ENCODE measurements around the gene HLA-DMA. TPM values are rescaled to one million over a fixed set of nuclear protein-coding genes. Genes with fewer than 3 reads are reported as not detected.

HLA-DMA gene
- total and polyA plus RNA-seq, 12 donors = 8.5 to 269 (median 123) TPM

DNA sequence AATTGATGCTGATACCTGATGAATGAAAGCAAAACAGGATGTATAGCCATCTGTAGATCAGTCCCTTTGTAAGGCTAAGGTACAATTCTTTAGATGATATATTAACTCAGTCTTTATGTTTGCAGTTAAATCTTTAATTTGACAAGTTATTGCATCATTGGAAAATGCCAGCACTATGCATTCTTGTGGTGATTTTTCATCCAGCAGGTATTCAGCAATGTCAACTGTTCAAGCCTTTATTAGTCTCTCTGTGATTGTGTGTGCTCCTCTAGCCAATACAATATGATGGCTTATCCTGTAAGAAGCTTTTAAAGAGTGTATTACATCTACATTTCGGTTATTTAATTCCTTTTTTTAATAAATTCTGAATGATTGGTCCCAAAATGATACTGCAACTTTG lies 46.4 kb downstream of the HLA-DMA start:
- Histone ChIP-seq H3K9me3 (replicated peaks in 1 of 3) (no peaks in the 10 kb centered on the region), H3K27me3 (no peaks in the 10 kb centered on the region), H3K4me3 (no peak overlapping the region), H3K27ac (no peak overlapping the region), H3K4me1 (replicated peaks in 1 of 2) (peaks cover 0 to 2% of the 10 kb centered on the region in 2 donors), H3K36me3 (replicated peaks in 1 of 2) (no peaks in the 10 kb centered on the region)
- WGBS, 4 donors = 76 to 87% (median 83%) methylated on average over 1 of the region's 1 CpG
- no peak for DNase-seq
- no peak for TF ChIP-seq POLR2A (IDR thresholded peaks at IDR 0.05)
- TF ChIP-seq, protein P1, sequence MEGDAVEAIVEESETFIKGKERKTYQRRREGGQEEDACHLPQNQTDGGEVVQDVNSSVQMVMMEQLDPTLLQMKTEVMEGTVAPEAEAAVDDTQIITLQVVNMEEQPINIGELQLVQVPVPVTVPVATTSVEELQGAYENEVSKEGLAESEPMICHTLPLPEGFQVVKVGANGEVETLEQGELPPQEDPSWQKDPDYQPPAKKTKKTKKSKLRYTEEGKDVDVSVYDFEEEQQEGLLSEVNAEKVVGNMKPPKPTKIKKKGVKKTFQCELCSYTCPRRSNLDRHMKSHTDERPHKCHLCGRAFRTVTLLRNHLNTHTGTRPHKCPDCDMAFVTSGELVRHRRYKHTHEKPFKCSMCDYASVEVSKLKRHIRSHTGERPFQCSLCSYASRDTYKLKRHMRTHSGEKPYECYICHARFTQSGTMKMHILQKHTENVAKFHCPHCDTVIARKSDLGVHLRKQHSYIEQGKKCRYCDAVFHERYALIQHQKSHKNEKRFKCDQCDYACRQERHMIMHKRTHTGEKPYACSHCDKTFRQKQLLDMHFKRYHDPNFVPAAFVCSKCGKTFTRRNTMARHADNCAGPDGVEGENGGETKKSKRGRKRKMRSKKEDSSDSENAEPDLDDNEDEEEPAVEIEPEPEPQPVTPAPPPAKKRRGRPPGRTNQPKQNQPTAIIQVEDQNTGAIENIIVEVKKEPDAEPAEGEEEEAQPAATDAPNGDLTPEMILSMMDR (IDR thresholded peaks at IDR 0.05) = no peak
- intact Hi-C loops (cut with DNase I) = no loop called here

DNA sequence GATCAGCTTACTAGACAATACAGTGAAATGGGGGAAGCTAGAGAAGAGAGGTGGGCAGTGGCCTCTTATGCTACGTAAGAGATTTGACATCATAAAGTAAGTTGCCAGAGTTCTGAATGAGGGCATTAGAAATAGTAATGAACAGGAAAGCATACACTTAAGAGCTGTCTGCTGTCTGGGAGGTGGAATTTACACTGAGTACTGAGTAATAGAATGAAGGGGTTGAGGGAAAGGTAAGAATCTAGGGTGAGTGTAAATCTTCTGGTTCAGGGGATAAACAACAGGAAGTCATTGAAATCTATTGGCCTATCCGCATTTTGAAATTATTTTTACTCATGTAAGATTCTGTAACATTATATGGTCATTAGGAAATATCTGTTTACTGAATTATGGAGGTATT lies 47.8 kb downstream of the HLA-DMA start:
- WGBS, 4 donors = 66 to 81% (median 71%) methylated on average over 2 of the region's 2 CpGs
- H3K27ac ChIP-seq = no peak overlapping the region
- no peaks in the 10 kb centered on the region for H3K9me3 ChIP-seq (replicated peaks in 1 of 3)
- no peaks in the 10 kb centered on the region for H3K36me3 ChIP-seq (replicated peaks in 1 of 2)
- peaks cover 0 to 2% of the 10 kb centered on the region in 2 donors for H3K4me1 ChIP-seq (replicated peaks in 1 of 2)
- TF ChIP-seq POLR2A (IDR thresholded peaks at IDR 0.05) = no peak
- TF ChIP-seq, protein P1 (IDR thresholded peaks at IDR 0.05) = no peak
- H3K27me3 ChIP-seq = no peaks in the 10 kb centered on the region
- DNase-seq = no peak
- no peak overlapping the region for H3K4me3 ChIP-seq
- intact Hi-C loops (cut with DNase I) = no loop called here

DNA sequence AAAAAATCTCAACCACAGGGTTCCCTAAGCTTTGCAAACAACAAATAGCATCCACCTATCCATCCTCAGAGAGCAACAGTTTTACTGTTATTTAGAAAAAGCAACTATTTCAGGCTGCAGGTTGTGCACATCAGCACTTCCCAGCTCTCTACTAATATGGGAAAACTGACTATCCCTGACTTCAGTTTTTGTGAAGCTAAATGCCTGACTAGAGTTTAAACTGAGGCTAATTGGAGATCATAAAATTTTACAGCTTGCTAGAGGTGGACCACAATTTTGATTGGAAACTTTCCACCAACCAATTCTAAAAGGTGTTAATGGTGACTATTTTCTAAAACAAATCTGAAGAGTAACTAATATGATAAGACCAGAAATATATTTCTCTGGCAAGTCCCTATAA lies 48.9 kb downstream of the HLA-DMA start:
- H3K36me3 ChIP-seq (replicated peaks in 1 of 2) = no peaks in the 10 kb centered on the region
- H3K27ac ChIP-seq = no peak overlapping the region
- intact Hi-C loops (cut with DNase I) = no loop called here
- H3K9me3 ChIP-seq (replicated peaks in 1 of 3) = no peaks in the 10 kb centered on the region
- no peak overlapping the region for H3K4me3 ChIP-seq
- peaks cover 0 to 2% of the 10 kb centered on the region in 2 donors for H3K4me1 ChIP-seq (replicated peaks in 1 of 2)
- no peak for DNase-seq
- no peaks in the 10 kb centered on the region for H3K27me3 ChIP-seq
- TF ChIP-seq POLR2A (IDR thresholded peaks at IDR 0.05) = no peak
- TF ChIP-seq, protein P1 (IDR thresholded peaks at IDR 0.05) = no peak

Other genes with a start within 250 kb of the HLA-DMA start
- gene HLA-DQA2, start 211.7 kb downstream of the HLA-DMA start, total RNA-seq = 10 to 100 TPM in 1 of 9 donors, 1 to 10 TPM in 6, under 1 TPM in 1, not detected in 1; 0.47 to 17.8 (median 2.4) TPM
- gene HLA-DQA2, start 211.7 kb downstream of the HLA-DMA start, polyA plus RNA-seq = 1 to 10 TPM in 1 of 3 donors, not detected in 2; 3.0 TPM
- gene HLA-DQB2, start 189.6 kb downstream of the HLA-DMA start, total RNA-seq = 10 to 100 TPM in 2 of 9 donors, 1 to 10 TPM in 3, under 1 TPM in 3, not detected in 1; 0.17 to 19.1 (median 2.8) TPM
- gene HLA-DQB2, start 189.6 kb downstream of the HLA-DMA start, polyA plus RNA-seq = under 1 TPM in 1 of 3 donors, not detected in 2; 0.31 TPM
- under 1 TPM in 5 of 9 donors, not detected in 4; 0.28 to 0.69 (median 0.61) TPM for gene HLA-DOB, start 136.1 kb downstream of the HLA-DMA start, total RNA-seq
- gene HLA-DOB, start 136.1 kb downstream of the HLA-DMA start, polyA plus RNA-seq = 1 to 10 TPM in 1 of 3 donors, under 1 TPM in 2; 0.71 to 1.6 (median 0.99) TPM
- 10 to 100 TPM in 6 of 9 donors, 1 to 10 TPM in 3; 4.8 to 48.0 (median 19.4) TPM for gene TAP2, start 114.4 kb downstream of the HLA-DMA start, total RNA-seq
- 10 to 100 TPM; 20.5 to 24.3 (median 21.5) TPM for gene TAP2, start 114.4 kb downstream of the HLA-DMA start, polyA plus RNA-seq
- 100 to 1,000 TPM in 1 of 9 donors, 10 to 100 TPM in 8; 49.2 to 114 (median 87.9) TPM for gene PSMB8, start 109.0 kb downstream of the HLA-DMA start, total RNA-seq
- 100 to 1,000 TPM in 2 of 3 donors, 10 to 100 TPM in 1; 63.0 to 195 (median 137) TPM for gene PSMB8, start 109.0 kb downstream of the HLA-DMA start, polyA plus RNA-seq
- gene TAP1, start 99.4 kb downstream of the HLA-DMA start, total RNA-seq = 10 to 100 TPM; 19.7 to 76.9 (median 49.4) TPM
- 10 to 100 TPM; 24.9 to 77.9 (median 52.2) TPM for gene TAP1, start 99.4 kb downstream of the HLA-DMA start, polyA plus RNA-seq
- 10 to 100 TPM; 13.4 to 69.8 (median 41.1) TPM for gene PSMB9, start 98.9 kb downstream of the HLA-DMA start, total RNA-seq
- 10 to 100 TPM; 13.8 to 52.9 (median 33.5) TPM for gene PSMB9, start 98.9 kb downstream of the HLA-DMA start, polyA plus RNA-seq
- 100 to 1,000 TPM in 1 of 9 donors, 10 to 100 TPM in 8; 20.4 to 118 (median 85.7) TPM for gene HLA-DMB, start 12.1 kb downstream of the HLA-DMA start, total RNA-seq
- gene HLA-DMB, start 12.1 kb downstream of the HLA-DMA start, polyA plus RNA-seq = 10 to 100 TPM in 2 of 3 donors, 1 to 10 TPM in 1; 9.1 to 41.2 (median 23.9) TPM
- gene BRD2, start 15.5 kb upstream of the HLA-DMA start, total RNA-seq = 100 to 1,000 TPM; 134 to 196 (median 151) TPM
- gene BRD2, start 15.5 kb upstream of the HLA-DMA start, polyA plus RNA-seq = 100 to 1,000 TPM; 127 to 288 (median 152) TPM
- gene HLA-DOA, start 56.5 kb upstream of the HLA-DMA start, total RNA-seq = 10 to 100 TPM in 6 of 9 donors, 1 to 10 TPM in 2, under 1 TPM in 1; 0.94 to 61.9 (median 23.4) TPM
- 1 to 10 TPM; 1.6 to 4.2 (median 1.9) TPM for gene HLA-DOA, start 56.5 kb upstream of the HLA-DMA start, polyA plus RNA-seq
- gene HLA-DPA1, start 120.6 kb upstream of the HLA-DMA start, total RNA-seq = 100 to 1,000 TPM in 6 of 9 donors, 10 to 100 TPM in 3; 19.4 to 625 (median 154) TPM
- gene HLA-DPA1, start 120.6 kb upstream of the HLA-DMA start, polyA plus RNA-seq = 100 to 1,000 TPM in 1 of 3 donors, 10 to 100 TPM in 2; 29.2 to 219 (median 31.0) TPM
- gene HLA-DPB1, start 122.9 kb upstream of the HLA-DMA start, total RNA-seq = 100 to 1,000 TPM in 6 of 9 donors, 10 to 100 TPM in 3; 10.8 to 521 (median 249) TPM
- gene HLA-DPB1, start 122.9 kb upstream of the HLA-DMA start, polyA plus RNA-seq = 10 to 100 TPM; 39.9 to 56.4 (median 50.8) TPM
- gene COL11A2, start 239.4 kb upstream of the HLA-DMA start, total RNA-seq = 1 to 10 TPM in 1 of 9 donors, under 1 TPM in 8; 0.11 to 1.9 (median 0.43) TPM
- 1 to 10 TPM in 2 of 3 donors, under 1 TPM in 1; 0.05 to 7.2 (median 1.7) TPM for gene COL11A2, start 239.4 kb upstream of the HLA-DMA start, polyA plus RNA-seq
- gene RXRB, start 247.6 kb upstream of the HLA-DMA start, total RNA-seq = 10 to 100 TPM; 15.8 to 63.8 (median 28.1) TPM
- gene RXRB, start 247.6 kb upstream of the HLA-DMA start, polyA plus RNA-seq = 10 to 100 TPM; 24.0 to 75.9 (median 64.2) TPM
- gene SLC39A7, start 247.8 kb upstream of the HLA-DMA start, total RNA-seq = 100 to 1,000 TPM in 7 of 9 donors, 10 to 100 TPM in 2; 91.6 to 239 (median 112) TPM
- 100 to 1,000 TPM in 1 of 3 donors, 10 to 100 TPM in 2; 44.4 to 200 (median 53.3) TPM for gene SLC39A7, start 247.8 kb upstream of the HLA-DMA start, polyA plus RNA-seq

Data from adrenal gland (tissue), 12 donors.